Liver (tissue), 3 donors: ENCODE results near the gene CCDC7.

Source experiments
- CTCF ChIP-seq: fragments of 150-350 bp; IDR thresholded peaks from 2 replicates; pipeline ENCODE4 v1.5.1; 2017; ENCODE audit warnings: improper control_type of control experiment, low read depth, low read length; ENCODE audit not compliant: missing input control
- GABPA ChIP-seq, 2 donors: IDR thresholded peaks in 1 of 2; conservative IDR thresholded peaks in 1 of 2; 2 replicates each; pipeline ENCODE4 v1.6.1; 2016; ENCODE audit warnings: antibody characterized with exemption in 2 of 2, mild to moderate bottlenecking in 1 of 2, moderate library complexity in 1 of 2
- HNF4G ChIP-seq: IDR thresholded peaks from 2 replicates; pipeline ENCODE4 v1.6.1; 2016; ENCODE audit warnings: antibody characterized with exemption
- REST ChIP-seq: IDR thresholded peaks from 2 replicates; pipeline ENCODE4 v1.6.1; 2016; ENCODE audit warnings: antibody characterized with exemption, mild to moderate bottlenecking
- YY1 ChIP-seq: IDR thresholded peaks from 2 replicates; pipeline ENCODE4 v1.6.1; 2016; ENCODE audit warnings: antibody characterized with exemption, mild to moderate bottlenecking
- donor health status: healthy.
- donor health status: healthy.

GRCh38 chr10:32646535-32646934 is 200.6 kb downstream of the CCDC7 start:
- TF ChIP-seq CTCF (no peak), YY1 (no peak), HNF4G (no peak), GABPA (IDR thresholded peaks at IDR 0.05 in 1 of 2, conservative IDR thresholded peaks at IDR 0.05 in 1 of 2) (no peak), REST (no peak)
